Calu3 (cell line): Measurements from ENCODE around the gene DMD. TPM values are rescaled to one million over a fixed set of nuclear protein-coding genes. Genes with fewer than 3 reads are reported as not detected.

Experiments
- BruUV-seq: library from RNA; stranded (reverse); fragments of 400-500 nt; replicated peaks from 2 replicates; lab custom pipeline; 2021; lab: Mats Ljungman, UMichigan
- CTCF ChIA-PET: fragments of 300-600 bp; sonication (Branson Sonifier 250); formaldehyde crosslinking; loops from one replicate; lab custom pipeline; 2022; ENCODE audit warnings: antibody characterized with exemption; lab: Charles Lee
- DNase-seq: peaks from one replicate; pipeline ENCODE4 v3.0.0; 2022
- H3K27ac Mint-ChIP-seq: one replicate; pipeline ENCODE4 v1.8.0; 2022; ENCODE audit warnings: mixed read lengths; ENCODE audit not compliant: unreplicated experiment
- H3K27me3 Mint-ChIP-seq: one replicate; pipeline ENCODE4 v1.8.0; 2022; ENCODE audit warnings: mixed read lengths; ENCODE audit not compliant: unreplicated experiment
- H3K36me3 Mint-ChIP-seq: one replicate; pipeline ENCODE4 v1.8.0; 2022; ENCODE audit warnings: mild to moderate bottlenecking, moderate library complexity, mixed read lengths; ENCODE audit not compliant: insufficient read depth, unreplicated experiment
- H3K4me1 Mint-ChIP-seq: one replicate; pipeline ENCODE4 v1.8.0; 2022; ENCODE audit warnings: mild to moderate bottlenecking, low read depth, mixed read lengths; ENCODE audit not compliant: unreplicated experiment
- H3K4me3 Mint-ChIP-seq: one replicate; pipeline ENCODE4 v1.8.0; 2022; ENCODE audit warnings: mild to moderate bottlenecking, low read depth, moderate library complexity, mixed read lengths; ENCODE audit not compliant: unreplicated experiment
- H3K9me3 Mint-ChIP-seq: one replicate; pipeline ENCODE4 v1.8.0; 2022; ENCODE audit warnings: low read depth, mixed read lengths; ENCODE audit not compliant: unreplicated experiment
- intact Hi-C: fragments of 100-400 bp; cut with micrococcal nuclease; formaldehyde crosslinking; loops from one replicate; pipeline ENCODE4 v1.10.0; 2022; ENCODE audit not compliant: unreplicated experiment
- total RNA-seq: library from RNA; stranded (reverse); gene quantifications from 2 replicates; pipeline ENCODE4 v1.2.3, GENCODE V29; 2022
- TF ChIP-seq, protein P1 (sequence below): fragments of 200-600 bp; IDR thresholded peaks from one replicate; pipeline ENCODE4 v1.8.0; 2022; ENCODE audit warnings: antibody characterized with exemption; ENCODE audit not compliant: unreplicated experiment

DMD gene
- total RNA-seq, 1 experiment from 2014 or later, result 11.6 TPM

DNA sequence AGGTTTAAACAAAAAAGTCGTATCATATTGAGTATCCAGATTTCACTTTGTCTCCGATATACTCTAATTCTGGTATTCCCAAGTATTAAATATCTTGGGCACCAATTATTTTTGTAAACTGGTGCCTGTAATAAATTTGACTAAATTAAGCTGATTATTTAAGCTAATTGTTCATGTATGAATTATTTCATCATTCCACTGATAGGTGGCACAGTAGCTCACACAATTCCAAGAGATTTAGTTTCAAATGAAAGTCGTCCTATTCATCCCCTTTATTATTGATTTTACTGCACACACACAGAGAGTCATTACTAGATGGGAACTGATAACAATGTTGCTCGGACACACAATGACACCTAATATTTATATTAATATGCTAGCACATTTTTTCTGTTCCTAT lies 432.4 kb downstream of the DMD start:
- DNase-seq, result no peak
- CTCF ChIA-PET, result interaction anchor here (1.2 kb wide), 1 partner anchor 558 kb away, joined by 4 read pairs; no protein-coding TSS in a partner anchor
- Mint-ChIP-seq H3K4me3 (no peak overlapping the region), H3K27ac (no peak overlapping the region), H3K4me1 (no peaks in the 10 kb centered on the region), H3K27me3 (no peaks in the 10 kb centered on the region), H3K9me3 (peaks cover 3% of the 10 kb centered on the region), H3K36me3 (no peaks in the 10 kb centered on the region)
- TF ChIP-seq, protein P1, sequence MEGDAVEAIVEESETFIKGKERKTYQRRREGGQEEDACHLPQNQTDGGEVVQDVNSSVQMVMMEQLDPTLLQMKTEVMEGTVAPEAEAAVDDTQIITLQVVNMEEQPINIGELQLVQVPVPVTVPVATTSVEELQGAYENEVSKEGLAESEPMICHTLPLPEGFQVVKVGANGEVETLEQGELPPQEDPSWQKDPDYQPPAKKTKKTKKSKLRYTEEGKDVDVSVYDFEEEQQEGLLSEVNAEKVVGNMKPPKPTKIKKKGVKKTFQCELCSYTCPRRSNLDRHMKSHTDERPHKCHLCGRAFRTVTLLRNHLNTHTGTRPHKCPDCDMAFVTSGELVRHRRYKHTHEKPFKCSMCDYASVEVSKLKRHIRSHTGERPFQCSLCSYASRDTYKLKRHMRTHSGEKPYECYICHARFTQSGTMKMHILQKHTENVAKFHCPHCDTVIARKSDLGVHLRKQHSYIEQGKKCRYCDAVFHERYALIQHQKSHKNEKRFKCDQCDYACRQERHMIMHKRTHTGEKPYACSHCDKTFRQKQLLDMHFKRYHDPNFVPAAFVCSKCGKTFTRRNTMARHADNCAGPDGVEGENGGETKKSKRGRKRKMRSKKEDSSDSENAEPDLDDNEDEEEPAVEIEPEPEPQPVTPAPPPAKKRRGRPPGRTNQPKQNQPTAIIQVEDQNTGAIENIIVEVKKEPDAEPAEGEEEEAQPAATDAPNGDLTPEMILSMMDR, result no peak
- no TSS peak for BruUV-seq
- intact Hi-C loops, result no loop called here

DNA sequence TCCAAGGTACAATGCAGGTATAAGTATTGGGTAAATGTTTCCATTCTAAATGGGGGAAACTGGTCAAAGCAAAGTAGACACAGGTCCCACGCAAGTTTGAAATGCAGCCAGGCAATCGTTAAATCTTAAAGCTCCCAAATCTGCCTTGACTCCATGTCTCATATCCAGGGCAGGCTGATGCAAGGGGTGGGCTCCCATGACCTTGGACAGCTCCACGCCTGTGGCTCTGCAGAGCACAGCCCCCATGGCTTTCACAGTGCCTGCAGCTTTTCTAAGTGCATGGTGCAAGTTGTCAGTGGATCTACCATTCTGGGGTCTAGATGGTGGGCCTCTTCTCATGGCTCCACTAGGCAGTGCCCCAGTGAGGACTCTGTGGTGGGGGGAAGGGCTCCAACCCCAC lies 436.4 kb downstream of the DMD start:
- BruUV-seq, result no TSS peak
- intact Hi-C loops, result no loop called here
- CTCF ChIA-PET, result no interaction called here
- Mint-ChIP-seq H3K4me1 (no peaks in the 10 kb centered on the region), H3K4me3 (no peak overlapping the region), H3K27me3 (no peaks in the 10 kb centered on the region), H3K27ac (no peak overlapping the region), H3K36me3 (no peaks in the 10 kb centered on the region), H3K9me3 (peaks cover 1% of the 10 kb centered on the region)
- TF ChIP-seq, protein P1, result no peak
- no peak for DNase-seq

DNA sequence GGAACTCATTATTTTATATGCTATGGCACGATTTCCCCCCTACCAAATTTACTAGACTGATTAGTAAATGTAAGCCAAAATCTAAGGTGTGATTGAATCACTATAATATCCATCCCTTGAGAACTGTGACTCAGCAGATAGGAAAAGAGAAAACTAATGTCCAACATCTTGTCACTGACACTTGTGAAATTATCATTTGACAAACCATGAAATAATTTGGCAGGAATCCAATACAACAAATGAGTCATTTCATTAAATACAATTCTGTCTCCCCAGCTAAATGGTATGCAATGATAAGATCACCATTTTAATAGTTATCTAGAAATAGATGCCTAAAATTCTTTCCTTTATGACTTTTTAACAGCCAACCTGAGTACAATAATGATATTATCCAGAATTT lies 462.3 kb downstream of the DMD start:
- intact Hi-C loops, result no loop called here
- H3K36me3 Mint-ChIP-seq, result no peaks in the 10 kb centered on the region
- CTCF ChIA-PET, result no interaction called here
- no TSS peak for BruUV-seq
- no peak for DNase-seq
- H3K27ac Mint-ChIP-seq, result no peak overlapping the region
- H3K27me3 Mint-ChIP-seq, result no peaks in the 10 kb centered on the region
- H3K9me3 Mint-ChIP-seq, result peaks cover 9% of the 10 kb centered on the region
- no peak overlapping the region for H3K4me3 Mint-ChIP-seq
- TF ChIP-seq, protein P1, result no peak
- no peaks in the 10 kb centered on the region for H3K4me1 Mint-ChIP-seq

DNA sequence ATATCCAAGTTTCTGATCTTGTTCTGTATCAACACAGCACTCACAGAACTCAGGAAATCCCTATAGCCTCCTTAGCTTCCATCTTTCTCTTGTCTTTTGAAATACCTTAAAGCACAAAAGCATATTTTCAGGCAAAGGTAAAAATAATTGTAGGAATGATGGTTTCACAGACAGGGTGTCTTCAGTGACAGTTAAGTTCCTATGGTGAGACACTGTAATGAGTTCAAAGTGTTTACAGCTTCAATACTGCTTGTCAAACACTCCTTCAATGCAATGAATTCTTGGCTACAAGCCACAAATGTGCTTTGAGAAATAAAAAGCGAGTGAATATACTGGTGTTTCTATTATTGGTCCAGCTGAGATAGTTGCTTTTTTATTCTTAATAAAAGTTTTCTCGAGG lies 466.0 kb downstream of the DMD start:
- Mint-ChIP-seq H3K36me3 (no peaks in the 10 kb centered on the region), H3K27me3 (no peaks in the 10 kb centered on the region), H3K4me3 (no peak overlapping the region), H3K4me1 (no peaks in the 10 kb centered on the region), H3K9me3 (no peaks in the 10 kb centered on the region), H3K27ac (no peak overlapping the region)
- TF ChIP-seq, protein P1, result no peak
- BruUV-seq, result no TSS peak
- intact Hi-C loops, result no loop called here
- no peak for DNase-seq
- CTCF ChIA-PET, result no interaction called here

DNA sequence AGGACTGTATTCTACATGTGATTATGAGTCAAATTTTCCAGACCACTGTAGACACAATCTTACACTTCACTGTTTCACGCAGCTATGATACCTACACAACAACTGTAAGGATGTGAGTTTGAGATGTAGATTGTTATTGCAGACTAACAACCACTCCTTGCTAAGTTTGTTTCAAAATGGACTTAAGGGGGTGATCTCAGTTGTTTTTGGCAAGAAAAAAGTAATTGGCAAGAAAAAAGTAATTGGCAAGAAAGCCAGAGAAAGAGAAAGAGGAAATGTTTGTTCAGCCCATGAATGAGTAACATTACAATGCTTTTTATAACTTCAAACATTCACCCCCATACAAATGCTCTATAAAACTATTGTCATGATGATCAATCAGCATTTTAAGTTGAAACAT lies 466.4 kb downstream of the DMD start:
- no TSS peak for BruUV-seq
- no peak for DNase-seq
- intact Hi-C loops, result no loop called here
- Mint-ChIP-seq H3K4me1 (no peaks in the 10 kb centered on the region), H3K27me3 (no peaks in the 10 kb centered on the region), H3K9me3 (no peaks in the 10 kb centered on the region), H3K36me3 (no peaks in the 10 kb centered on the region), H3K27ac (peak overlapping the region; percentile 37), H3K4me3 (no peak overlapping the region)
- CTCF ChIA-PET, result no interaction called here
- TF ChIP-seq, protein P1, result no peak
